ENCODE results near the gene TRIM67. TPM values are rescaled to one million over a fixed set of nuclear protein-coding genes. Genes with fewer than 3 reads are reported as not detected.

The TRIM67 gene
- not detected in 2 replicates for total RNA-seq (ENCODE audit: low replicate concordance)

DNA sequence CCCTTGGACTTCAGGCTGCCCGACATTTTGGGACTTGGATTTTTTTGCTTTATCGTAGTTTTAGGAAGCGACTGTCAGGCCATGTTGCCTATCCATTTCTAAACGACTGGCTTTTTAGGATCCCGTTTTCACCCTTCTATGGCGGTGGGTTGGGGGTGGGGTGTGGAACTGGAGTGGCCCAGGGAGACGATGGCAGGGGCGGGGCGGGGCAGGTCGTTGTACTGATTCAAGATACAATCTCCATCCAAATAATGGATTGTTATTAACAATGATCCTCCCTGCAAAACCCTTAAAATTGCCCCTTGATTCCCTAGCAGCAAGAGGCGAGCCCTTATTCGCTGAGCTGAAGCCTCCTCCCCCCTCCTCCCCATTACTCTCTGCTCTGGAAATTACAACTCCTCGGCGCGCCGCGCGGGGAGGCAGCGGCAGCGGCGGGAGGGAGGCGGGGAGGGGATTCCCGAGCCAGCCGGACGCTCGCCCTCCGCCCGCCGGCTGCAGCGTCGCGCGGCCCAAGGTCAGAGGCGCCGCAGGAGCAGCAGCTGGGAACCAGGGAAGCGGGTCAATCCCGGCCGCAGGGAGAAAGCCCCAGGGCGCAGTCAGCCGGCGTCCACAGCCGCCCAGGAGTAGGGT, at the start of gene TRIM67:
TRIM67 (plus strand) TSS at position 392 of the 630 bp plus-strand sequence. CDS start 912 bp downstream, outside the sequence.
- peaks cover 4% of the 10 kb centered on the region for H3K4me1 Mint-ChIP-seq
- no peak within 1 kb of the TSS for H3K27ac Mint-ChIP-seq
- no peak within 1 kb of the TSS for H3K9ac ChIP-seq
- DNase-seq (ENCODE audit: low spot score) = peak; percentile 74
- peaks cover 41% of the 10 kb centered on the region for H4K20me1 ChIP-seq (ENCODE audit: low read depth)
- no peaks in the 10 kb centered on the region for H3K36me3 ChIP-seq
- H3K27ac ChIP-seq = no peak within 1 kb of the TSS
- peak within 1 kb of the TSS; percentile 46 for H3K4me3 ChIP-seq
- no peak within 1 kb of the TSS for H2AFZ ChIP-seq (replicated peaks)
- H3K4me1 ChIP-seq = peaks cover 23% of the 10 kb centered on the region
- no peaks in the 10 kb centered on the region for H3K36me3 Mint-ChIP-seq
- peaks cover 100% of the 10 kb centered on the region for H3K27me3 ChIP-seq
- no peaks in the 10 kb centered on the region for H3K9me3 Mint-ChIP-seq
- H3K9me3 ChIP-seq (ENCODE audit: low read depth) = no peaks in the 10 kb centered on the region
- H3K27me3 Mint-ChIP-seq (ENCODE audit: insufficient read depth, low read depth) = peaks cover 45% of the 10 kb centered on the region
- peaks cover 11% of the 10 kb centered on the region for H3F3A ChIP-seq (ENCODE audit: low read depth)
- H3K4me2 ChIP-seq = peak within 1 kb of the TSS; percentile 89
- peak within 1 kb of the TSS; percentile 84 for H3K4me3 Mint-ChIP-seq
- H3K79me2 ChIP-seq (ENCODE audit: low read depth) = no peaks in the 10 kb centered on the region
- TF ChIP-seq EZH2 (IDR thresholded peaks at IDR 0.05) (peak; percentile 73), EZH2phosphoT487 (IDR thresholded peaks at IDR 0.05) (peak; percentile 19)
- TF ChIP-seq, protein P1, sequence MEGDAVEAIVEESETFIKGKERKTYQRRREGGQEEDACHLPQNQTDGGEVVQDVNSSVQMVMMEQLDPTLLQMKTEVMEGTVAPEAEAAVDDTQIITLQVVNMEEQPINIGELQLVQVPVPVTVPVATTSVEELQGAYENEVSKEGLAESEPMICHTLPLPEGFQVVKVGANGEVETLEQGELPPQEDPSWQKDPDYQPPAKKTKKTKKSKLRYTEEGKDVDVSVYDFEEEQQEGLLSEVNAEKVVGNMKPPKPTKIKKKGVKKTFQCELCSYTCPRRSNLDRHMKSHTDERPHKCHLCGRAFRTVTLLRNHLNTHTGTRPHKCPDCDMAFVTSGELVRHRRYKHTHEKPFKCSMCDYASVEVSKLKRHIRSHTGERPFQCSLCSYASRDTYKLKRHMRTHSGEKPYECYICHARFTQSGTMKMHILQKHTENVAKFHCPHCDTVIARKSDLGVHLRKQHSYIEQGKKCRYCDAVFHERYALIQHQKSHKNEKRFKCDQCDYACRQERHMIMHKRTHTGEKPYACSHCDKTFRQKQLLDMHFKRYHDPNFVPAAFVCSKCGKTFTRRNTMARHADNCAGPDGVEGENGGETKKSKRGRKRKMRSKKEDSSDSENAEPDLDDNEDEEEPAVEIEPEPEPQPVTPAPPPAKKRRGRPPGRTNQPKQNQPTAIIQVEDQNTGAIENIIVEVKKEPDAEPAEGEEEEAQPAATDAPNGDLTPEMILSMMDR (IDR thresholded peaks at IDR 0.05) = no peak

DNA sequence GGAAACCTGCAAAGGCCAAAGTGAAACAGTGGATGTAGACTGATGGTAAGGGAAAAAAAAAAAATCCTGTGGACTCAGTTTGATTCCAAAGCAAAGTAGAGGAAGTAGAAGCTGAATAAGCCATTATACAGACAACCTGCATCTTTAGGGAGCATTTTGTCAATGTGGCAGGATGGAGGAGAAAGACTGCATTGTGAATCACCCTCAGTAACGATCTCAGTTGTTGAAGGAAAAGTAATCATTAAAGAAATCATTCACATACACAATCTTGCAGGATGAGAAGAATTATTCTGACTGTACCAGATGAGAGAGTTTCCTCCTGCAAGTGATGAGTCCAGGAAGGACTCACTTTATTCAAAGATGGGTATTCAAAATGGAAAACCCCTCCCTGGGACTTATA, 45.1 kb upstream of the TRIM67 start:
- H3K36me3 Mint-ChIP-seq = no peaks in the 10 kb centered on the region
- H3K9me3 ChIP-seq (ENCODE audit: low read depth) = no peaks in the 10 kb centered on the region
- H3K27ac ChIP-seq = no peak overlapping the region
- no peaks in the 10 kb centered on the region for H4K20me1 ChIP-seq (ENCODE audit: low read depth)
- no peaks in the 10 kb centered on the region for H3K9me3 Mint-ChIP-seq
- peaks cover 49% of the 10 kb centered on the region for H3K27me3 ChIP-seq
- H3K4me1 ChIP-seq = no peaks in the 10 kb centered on the region
- no peak overlapping the region for H3K27ac Mint-ChIP-seq
- no peak overlapping the region for H3K4me3 Mint-ChIP-seq
- H3K9ac ChIP-seq = no peak overlapping the region
- no peaks in the 10 kb centered on the region for H3F3A ChIP-seq (ENCODE audit: low read depth)
- no peak overlapping the region for H3K4me3 ChIP-seq
- no peaks in the 10 kb centered on the region for H3K79me2 ChIP-seq (ENCODE audit: low read depth)
- no peaks in the 10 kb centered on the region for H3K4me1 Mint-ChIP-seq
- H3K36me3 ChIP-seq = no peaks in the 10 kb centered on the region
- no peak overlapping the region for H3K4me2 ChIP-seq
- no peak overlapping the region for H2AFZ ChIP-seq (replicated peaks)
- no peak for TF ChIP-seq EZH2phosphoT487 (IDR thresholded peaks at IDR 0.05)
- TF ChIP-seq EZH2 (IDR thresholded peaks at IDR 0.05) = no peak
- TF ChIP-seq, protein P1 (IDR thresholded peaks at IDR 0.05) = no peak
- no peak for DNase-seq (ENCODE audit: low spot score)
- H3K27me3 Mint-ChIP-seq (ENCODE audit: insufficient read depth, low read depth) = peaks cover 4% of the 10 kb centered on the region

DNA sequence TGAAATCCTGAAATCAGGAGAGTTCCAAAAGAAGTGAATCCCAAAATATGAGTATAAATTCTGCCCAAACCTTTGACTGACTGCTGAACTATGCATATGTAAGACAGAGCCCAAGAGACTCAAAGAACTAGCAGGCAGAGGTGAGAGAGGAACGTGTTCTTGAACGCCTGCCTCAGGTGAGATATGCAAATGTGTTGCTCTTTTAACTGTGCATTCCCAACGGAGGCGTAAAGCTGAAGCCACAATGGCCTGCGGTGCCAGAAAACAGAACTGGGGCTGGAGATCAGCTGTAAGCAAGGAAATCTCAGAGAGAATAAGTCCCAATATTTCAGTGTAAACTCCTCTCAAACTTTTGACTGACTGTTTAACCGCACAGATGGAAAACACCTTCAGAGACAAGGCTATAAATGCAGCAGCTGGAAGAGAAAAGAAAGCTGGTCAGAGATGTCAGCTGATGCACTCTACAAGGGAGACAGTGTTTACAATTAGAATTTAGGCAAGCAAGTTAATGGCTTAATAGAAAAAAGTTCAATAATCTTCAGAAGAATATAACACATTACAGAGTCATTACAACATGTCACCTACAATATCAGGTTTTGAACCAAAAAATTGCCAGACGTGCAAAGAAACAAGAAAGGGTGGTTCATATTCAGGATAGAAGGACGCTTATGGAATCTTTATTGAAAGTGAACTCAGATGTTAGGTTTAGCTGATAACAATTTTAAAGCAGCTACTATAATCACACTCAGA, 43.0 kb upstream of the TRIM67 start:
- Histone ChIP-seq H3K9ac (no peak overlapping the region), H3K27me3 (peaks cover 48% of the 10 kb centered on the region), H3K36me3 (no peaks in the 10 kb centered on the region), H2AFZ (replicated peaks) (no peak overlapping the region), H3F3A (ENCODE audit: low read depth) (no peaks in the 10 kb centered on the region), H4K20me1 (ENCODE audit: low read depth) (no peaks in the 10 kb centered on the region), H3K9me3 (ENCODE audit: low read depth) (no peaks in the 10 kb centered on the region), H3K4me3 (no peak overlapping the region), H3K4me2 (no peak overlapping the region), H3K27ac (no peak overlapping the region), H3K79me2 (ENCODE audit: low read depth) (no peaks in the 10 kb centered on the region), H3K4me1 (no peaks in the 10 kb centered on the region)
- Mint-ChIP-seq H3K9me3 (no peaks in the 10 kb centered on the region), H3K4me3 (no peak overlapping the region), H3K4me1 (no peaks in the 10 kb centered on the region), H3K36me3 (no peaks in the 10 kb centered on the region), H3K27me3 (ENCODE audit: insufficient read depth, low read depth) (peaks cover 5% of the 10 kb centered on the region), H3K27ac (no peak overlapping the region)
- no peak for DNase-seq (ENCODE audit: low spot score)
- TF ChIP-seq, protein P1 (IDR thresholded peaks at IDR 0.05) = no peak
- no peak for TF ChIP-seq EZH2phosphoT487 (IDR thresholded peaks at IDR 0.05)
- TF ChIP-seq EZH2 (IDR thresholded peaks at IDR 0.05) = no peak
